Measurements from ENCODE around the gene VAC14.

GRCh38 chr16:70750893-70751467 lies 50.0 kb downstream of the VAC14 start:
- TF ChIP-seq SPI1 (IDR thresholded peaks at IDR 0.05; ENCODE audit: borderline replicate concordance, low read depth) (peak; percentile 5; the same call in 1 of the 2 replicates), GABPA (IDR thresholded peaks at IDR 0.05; ENCODE audit: low read depth) (no peak), POLR2AphosphoS5 (IDR thresholded peaks at IDR 0.05; ENCODE audit: low read depth) (no peak)
- TF ChIP-seq, protein P1, sequence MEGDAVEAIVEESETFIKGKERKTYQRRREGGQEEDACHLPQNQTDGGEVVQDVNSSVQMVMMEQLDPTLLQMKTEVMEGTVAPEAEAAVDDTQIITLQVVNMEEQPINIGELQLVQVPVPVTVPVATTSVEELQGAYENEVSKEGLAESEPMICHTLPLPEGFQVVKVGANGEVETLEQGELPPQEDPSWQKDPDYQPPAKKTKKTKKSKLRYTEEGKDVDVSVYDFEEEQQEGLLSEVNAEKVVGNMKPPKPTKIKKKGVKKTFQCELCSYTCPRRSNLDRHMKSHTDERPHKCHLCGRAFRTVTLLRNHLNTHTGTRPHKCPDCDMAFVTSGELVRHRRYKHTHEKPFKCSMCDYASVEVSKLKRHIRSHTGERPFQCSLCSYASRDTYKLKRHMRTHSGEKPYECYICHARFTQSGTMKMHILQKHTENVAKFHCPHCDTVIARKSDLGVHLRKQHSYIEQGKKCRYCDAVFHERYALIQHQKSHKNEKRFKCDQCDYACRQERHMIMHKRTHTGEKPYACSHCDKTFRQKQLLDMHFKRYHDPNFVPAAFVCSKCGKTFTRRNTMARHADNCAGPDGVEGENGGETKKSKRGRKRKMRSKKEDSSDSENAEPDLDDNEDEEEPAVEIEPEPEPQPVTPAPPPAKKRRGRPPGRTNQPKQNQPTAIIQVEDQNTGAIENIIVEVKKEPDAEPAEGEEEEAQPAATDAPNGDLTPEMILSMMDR (IDR thresholded peaks at IDR 0.05; ENCODE audit: insufficient read depth, low read length) = no peak
- TF ChIP-seq, protein P2, sequence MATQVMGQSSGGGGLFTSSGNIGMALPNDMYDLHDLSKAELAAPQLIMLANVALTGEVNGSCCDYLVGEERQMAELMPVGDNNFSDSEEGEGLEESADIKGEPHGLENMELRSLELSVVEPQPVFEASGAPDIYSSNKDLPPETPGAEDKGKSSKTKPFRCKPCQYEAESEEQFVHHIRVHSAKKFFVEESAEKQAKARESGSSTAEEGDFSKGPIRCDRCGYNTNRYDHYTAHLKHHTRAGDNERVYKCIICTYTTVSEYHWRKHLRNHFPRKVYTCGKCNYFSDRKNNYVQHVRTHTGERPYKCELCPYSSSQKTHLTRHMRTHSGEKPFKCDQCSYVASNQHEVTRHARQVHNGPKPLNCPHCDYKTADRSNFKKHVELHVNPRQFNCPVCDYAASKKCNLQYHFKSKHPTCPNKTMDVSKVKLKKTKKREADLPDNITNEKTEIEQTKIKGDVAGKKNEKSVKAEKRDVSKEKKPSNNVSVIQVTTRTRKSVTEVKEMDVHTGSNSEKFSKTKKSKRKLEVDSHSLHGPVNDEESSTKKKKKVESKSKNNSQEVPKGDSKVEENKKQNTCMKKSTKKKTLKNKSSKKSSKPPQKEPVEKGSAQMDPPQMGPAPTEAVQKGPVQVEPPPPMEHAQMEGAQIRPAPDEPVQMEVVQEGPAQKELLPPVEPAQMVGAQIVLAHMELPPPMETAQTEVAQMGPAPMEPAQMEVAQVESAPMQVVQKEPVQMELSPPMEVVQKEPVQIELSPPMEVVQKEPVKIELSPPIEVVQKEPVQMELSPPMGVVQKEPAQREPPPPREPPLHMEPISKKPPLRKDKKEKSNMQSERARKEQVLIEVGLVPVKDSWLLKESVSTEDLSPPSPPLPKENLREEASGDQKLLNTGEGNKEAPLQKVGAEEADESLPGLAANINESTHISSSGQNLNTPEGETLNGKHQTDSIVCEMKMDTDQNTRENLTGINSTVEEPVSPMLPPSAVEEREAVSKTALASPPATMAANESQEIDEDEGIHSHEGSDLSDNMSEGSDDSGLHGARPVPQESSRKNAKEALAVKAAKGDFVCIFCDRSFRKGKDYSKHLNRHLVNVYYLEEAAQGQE (IDR thresholded peaks at IDR 0.05; ENCODE audit: insufficient replicate concordance, low read depth) = no peak
